HepG2 (cell line): ENCODE measurements around the gene RELB. TPM values are rescaled to one million over a fixed set of nuclear protein-coding genes. Genes with fewer than 3 reads are reported as not detected.

Experiments used
- ELF4 ChIP-seq: sonication (generic); formaldehyde crosslinking; IDR thresholded peaks from 2 replicates; pipeline ENCODE4 v1.5.0; 2020; ENCODE audit warnings: missing genetic modification reagents, mild to moderate bottlenecking, moderate library complexity, borderline replicate concordance
- FOXA1 ChIP-seq, 2 experiments: fragments of 450-650 bp in 1 of 2; sonication (generic) in 1 of 2; formaldehyde crosslinking in 1 of 2; IDR thresholded peaks; 2 replicates each; pipeline versions ENCODE4 v1.4.0 to v1.6.1; 2016 to 2020; ENCODE audit warnings: missing genetic modification reagents in 1 of 2
- GTF3A ChIP-seq: sonication (generic); formaldehyde crosslinking; conservative IDR thresholded peaks from 2 replicates; pipeline ENCODE4 v1.4.0; 2020; ENCODE audit warnings: mild to moderate bottlenecking, missing genetic modification reagents
- HDAC1 ChIP-seq: sonication (generic); formaldehyde crosslinking; IDR thresholded peaks from 2 replicates; pipeline ENCODE4 v1.5.1; 2020; ENCODE audit warnings: mild to moderate bottlenecking, missing genetic modification reagents
- HINFP ChIP-seq: sonication (generic); formaldehyde crosslinking; IDR thresholded peaks from 2 replicates; pipeline ENCODE4 v1.4.0; 2020; ENCODE audit warnings: low read depth, mild to moderate bottlenecking, missing genetic modification reagents
- HNRNPLL ChIP-seq: fragments of 200-400 bp; formaldehyde crosslinking; IDR thresholded peaks from 2 replicates; pipeline ENCODE4 v1.6.1; 2017; ENCODE audit warnings: mild to moderate bottlenecking, low read depth, low read length; ENCODE audit not compliant: poor library complexity, severe bottlenecking
- NFAT5 ChIP-seq: sonication (generic); formaldehyde crosslinking; IDR thresholded peaks from 2 replicates; pipeline ENCODE4 v1.4.0; 2020; ENCODE audit warnings: missing genetic modification reagents
- NFYB ChIP-seq: sonication (generic); formaldehyde crosslinking; IDR thresholded peaks from 2 replicates; pipeline ENCODE4 v1.4.0; 2020; ENCODE audit warnings: missing genetic modification reagents
- RARG ChIP-seq: sonication (generic); formaldehyde crosslinking; IDR thresholded peaks from 2 replicates; pipeline ENCODE4 v1.4.0; 2020; ENCODE audit warnings: low read depth, mild to moderate bottlenecking, missing genetic modification reagents
- RORA ChIP-seq: sonication (generic); formaldehyde crosslinking; IDR thresholded peaks from 2 replicates; pipeline ENCODE4 v1.5.0; 2020; ENCODE audit warnings: mild to moderate bottlenecking, missing genetic modification reagents, moderate library complexity
- TFDP1 ChIP-seq: IDR thresholded peaks from 2 replicates; pipeline ENCODE4 v1.6.1; 2016; ENCODE audit warnings: missing compliant biosample characterization, missing genetic modification reagents, borderline replicate concordance
- ZFP36L1 ChIP-seq: sonication (generic); formaldehyde crosslinking; IDR thresholded peaks from 2 replicates; pipeline ENCODE4 v1.8.0; 2022; ENCODE audit warnings: mild to moderate bottlenecking, missing genetic modification reagents, moderate library complexity
- ZNF276 ChIP-seq: sonication (generic); formaldehyde crosslinking; IDR thresholded peaks from 2 replicates; pipeline ENCODE4 v1.4.0; 2020; ENCODE audit warnings: mild to moderate bottlenecking, low read depth, missing genetic modification reagents
- ZNF350 ChIP-seq: sonication (generic); formaldehyde crosslinking; IDR thresholded peaks from 2 replicates; pipeline ENCODE4 v1.4.0; 2020; ENCODE audit warnings: mild to moderate bottlenecking, low read depth, missing genetic modification reagents, borderline replicate concordance
- ZNF430 ChIP-seq: sonication (generic); formaldehyde crosslinking; IDR thresholded peaks from 2 replicates; pipeline ENCODE4 v1.9.0; 2021; ENCODE audit warnings: mild to moderate bottlenecking, missing genetic modification reagents
- ZNF501 ChIP-seq: sonication (generic); formaldehyde crosslinking; IDR thresholded peaks from 2 replicates; pipeline ENCODE4 v1.5.1; 2020; ENCODE audit warnings: mild to moderate bottlenecking, moderate library complexity, missing genetic modification reagents
- ZNF776 ChIP-seq: sonication (generic); formaldehyde crosslinking; IDR thresholded peaks from 2 replicates; pipeline ENCODE4 v1.4.0; 2020; ENCODE audit warnings: mild to moderate bottlenecking, missing genetic modification reagents
- polyA plus RNA-seq, 8 experiments: library from polyadenylated mRNA; depleted of rRNA in 3 of 8; stranded (reverse) in 7 of 8; unstranded in 1 of 8; fragments of >200 nt; fragmentation: Illumina TruSeq in 4 of 8; extraction: Trizol in 4 of 8; gene quantifications; 2 replicates each; pipeline versions ENCODE4 v1.2.1 to v1.2.3, GENCODE V29; 2011 to 2016; ENCODE audit warnings: low read depth in 4 of 8, missing spikeins in 1 of 8, mixed read lengths in 1 of 8; ENCODE audit not compliant: insufficient read depth in 1 of 8
- total RNA-seq, 5 experiments: library from RNA; depleted of rRNA; stranded (reverse); fragments of >200 nt; fragmentation: Illumina TruSeq; extraction: Trizol; gene quantifications; 2 replicates each; pipeline ENCODE4 v1.2.3, GENCODE V29; 2016; ENCODE audit warnings: low read depth in 1 of 5

Gene RELB
- total and polyA plus RNA-seq, 2 of the 13 experiments (the other 11 are each of a cell fraction or from before 2014, with no cell fraction given), result 1.9 to 3.5 TPM

- TF ChIP-seq ZNF276 (peak; percentile 53; the same call in 1 of the 2 replicates), NFYB (CRISPR knock-in tag) (peak; percentile 61; the same call in 1 of the 2 replicates), ZNF430 (CRISPR knock-in tag) (no peak), HINFP (peak; percentile 63), FOXA1 (IDR thresholded peaks at IDR 0.05) (peak; percentile 96), FOXA1 (CRISPR knock-in tag; IDR thresholded peaks at IDR 0.05) (peak; percentile 99), ZNF501 (CRISPR knock-in tag) (peak; percentile 22; the same call in 1 of the 2 replicates), ZFP36L1 (CRISPR knock-in tag) (no peak; the same call in 1 of the 2 replicates), RORA (no peak), GTF3A (CRISPR knock-in tag) (no peak), RARG (CRISPR knock-in tag) (no peak), ZNF350 (CRISPR knock-in tag) (peak; percentile 76; the same call in 1 of the 2 replicates), ELF4 (no peak), NFAT5 (no peak), HDAC1 (CRISPR knock-in tag) (peak; percentile 88), TFDP1 (CRISPR knock-in tag) (peak; percentile 63; the same call in 1 of the 2 replicates), HNRNPLL (no peak), ZNF776 (CRISPR knock-in tag) (no peak)
Observed at GRCh38 chr19:45045671-45046353, 44.5 kb downstream of the RELB start (continued).
